HUDEP-2 (cell line): ENCODE results near the gene CLDN22.

Experiments used
- DNase-seq, 76 experiments: peaks; one replicate each; lab custom pipeline; 2025; ENCODE audit not compliant: unreplicated experiment in 76 of 76; lab: John Stamatoyannopoulos, UW

CLDN22 gene

GRCh38 chr4:183323295-183323694 lies 3.2 kb upstream of the CLDN22 start:
- DNase-seq = no peak

GRCh38 chr4:183322326-183322725 lies 2.2 kb upstream of the CLDN22 start, which contains the start of gene CLDN24:
Gene CLDN24, minus strand, starts transcription at chr4:183322426. Its CDS starts 0 bp downstream, at chr4:183322426.
- DNase-seq = no peak

GRCh38 chr4:183321516-183321915 lies 1.4 kb upstream of the CLDN22 start:
- no peak for DNase-seq

- no peak for DNase-seq
These were observed 1.0 kb upstream of the CLDN22 start for GRCh38 chr4:183321079-183321478.

GRCh38 chr4:183318656-183319055 lies 1.4 kb downstream of the CLDN22 start:
- no peak for DNase-seq

- DNase-seq = no peak
These were observed 5.3 kb downstream of the CLDN22 start for GRCh38 chr4:183314806-183315205.

- no peak for DNase-seq
These were observed 5.7 kb downstream of the CLDN22 start for GRCh38 chr4:183314336-183314735.

GRCh38 chr4:183312841-183313240 lies 7.2 kb downstream of the CLDN22 start:
- DNase-seq = no peak

GRCh38 chr4:183306811-183307210 lies 13.3 kb downstream of the CLDN22 start:
- no peak for DNase-seq

GRCh38 chr4:183304538-183304937 lies 15.5 kb downstream of the CLDN22 start:
- DNase-seq = no peak

GRCh38 chr4:183304067-183304466 lies 16.0 kb downstream of the CLDN22 start:
- no peak for DNase-seq

GRCh38 chr4:183303301-183303700 lies 16.8 kb downstream of the CLDN22 start:
- no peak for DNase-seq

GRCh38 chr4:183300655-183301054 lies 19.4 kb downstream of the CLDN22 start:
- no peak for DNase-seq

- no peak for DNase-seq
These were observed 20.0 kb downstream of the CLDN22 start for GRCh38 chr4:183300070-183300469.

- DNase-seq = no peak
These were observed 20.6 kb downstream of the CLDN22 start for GRCh38 chr4:183299464-183299863.

GRCh38 chr4:183297675-183298074 lies 22.4 kb downstream of the CLDN22 start:
- no peak for DNase-seq

GRCh38 chr4:183295711-183296110 lies 24.4 kb downstream of the CLDN22 start:
- no peak for DNase-seq

GRCh38 chr4:183291070-183291469 lies 29.0 kb downstream of the CLDN22 start:
- DNase-seq = no peak

- DNase-seq = peak in 28 of 76 experiments; percentile 1 to 38 (median 9)
These were observed 30.4 kb downstream of the CLDN22 start for GRCh38 chr4:183289688-183290087.

- peak in 10 of 76 experiments; percentile 1 to 19 (median 8) for DNase-seq
These were observed 31.1 kb downstream of the CLDN22 start for GRCh38 chr4:183288955-183289354.

- DNase-seq = no peak
These were observed 32.4 kb downstream of the CLDN22 start for GRCh38 chr4:183287677-183288076.

GRCh38 chr4:183287309-183287659 lies 32.8 kb downstream of the CLDN22 start:
- DNase-seq = no peak

- no peak for DNase-seq
These were observed 33.3 kb downstream of the CLDN22 start for GRCh38 chr4:183286590-183287308.
